ENCODE measurements around the gene IFT22.

GRCh38 chr7:101321491-101322401, at the start of gene IFT22:
- TF ChIP-seq CTCF (IDR thresholded peaks at IDR 0.05) (peak; percentile 57), MXI1 (IDR thresholded peaks at IDR 0.05; ENCODE audit: low read depth, low read length) (peak; percentile 75), TAF1 (IDR thresholded peaks at IDR 0.05; ENCODE audit: borderline replicate concordance, low read depth, low read length) (peak; percentile 86), YY1 (IDR thresholded peaks at IDR 0.05; ENCODE audit: low read depth) (0 out of 2 replicates have a peak, but pooled peaks have one; percentile 67), FOXM1 (IDR thresholded peaks at IDR 0.05; ENCODE audit: low read depth) (no peak), SIN3A (IDR thresholded peaks at IDR 0.05; ENCODE audit: borderline replicate concordance, low read depth, low read length) (peak; percentile 81; the same call in 1 of the 2 replicates), REST (IDR thresholded peaks at IDR 0.05; ENCODE audit: low read depth, low read length) (0 out of 2 replicates have a peak, but pooled peaks have one; percentile 2), GATA2 (CRISPR knock-in tag; IDR thresholded peaks at IDR 0.05) (no peak), USF2 (IDR thresholded peaks at IDR 0.05; ENCODE audit: borderline replicate concordance, low read depth, low read length) (no peak)

All from SK-N-SH (cell line).